HG02798 (cell line): ENCODE data around the gene GJC2.
"Not testable (repeated sequence)": the region's sequence is repeated elsewhere in the genome, so short reads cannot be mapped to it uniquely, and the experiment has no call there.

ENCODE experiments used
- ATAC-seq: cut with Tn5 transposase; IDR thresholded peaks from one replicate; pipeline ENCODE4 v1.9.1; 2021; ENCODE audit warnings: mild to moderate bottlenecking; ENCODE audit not compliant: unreplicated experiment, poor library complexity

The GJC2 gene

DNA sequence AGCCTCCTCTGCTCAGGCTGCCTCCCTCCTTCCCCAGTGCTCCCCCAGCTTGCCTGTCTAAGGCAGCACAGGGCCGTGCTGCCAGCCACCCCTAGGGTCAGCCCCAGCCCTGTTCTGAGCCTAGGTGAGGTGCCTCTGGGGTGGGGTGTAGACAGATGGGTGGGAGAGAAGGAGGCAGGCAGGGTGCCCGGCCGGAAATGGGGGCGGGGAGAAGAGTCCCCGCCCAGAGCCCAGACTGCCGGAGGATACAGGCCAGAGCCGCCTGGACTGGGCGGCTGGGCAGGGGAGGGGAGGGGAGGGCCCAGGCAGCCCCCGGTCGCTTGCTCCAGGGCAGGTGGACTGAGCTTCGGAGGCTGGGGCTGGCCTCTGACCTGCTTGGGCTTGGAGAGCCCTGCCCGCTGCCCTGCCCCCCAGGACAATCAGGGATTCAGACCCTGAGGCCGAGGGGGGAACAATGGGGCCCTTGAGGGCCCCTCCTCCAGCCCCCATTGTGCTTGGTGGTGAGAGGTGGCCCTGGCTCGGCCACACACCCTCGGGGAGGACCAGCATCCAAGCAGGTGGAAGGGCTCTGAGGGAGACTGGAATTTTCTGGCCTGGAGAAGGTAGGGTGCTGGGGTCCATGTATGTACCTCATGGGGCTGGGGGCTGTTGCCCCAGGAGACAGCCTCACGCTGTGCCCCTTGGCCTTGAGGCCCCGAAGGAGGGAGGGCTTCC lies at the start of gene GJC2:
TSS of gene GJC2 (plus strand) at position 525 of the 714 bp plus-strand sequence. CDS start 7,829 bp downstream, outside the sequence.
- ATAC-seq = no peak

DNA sequence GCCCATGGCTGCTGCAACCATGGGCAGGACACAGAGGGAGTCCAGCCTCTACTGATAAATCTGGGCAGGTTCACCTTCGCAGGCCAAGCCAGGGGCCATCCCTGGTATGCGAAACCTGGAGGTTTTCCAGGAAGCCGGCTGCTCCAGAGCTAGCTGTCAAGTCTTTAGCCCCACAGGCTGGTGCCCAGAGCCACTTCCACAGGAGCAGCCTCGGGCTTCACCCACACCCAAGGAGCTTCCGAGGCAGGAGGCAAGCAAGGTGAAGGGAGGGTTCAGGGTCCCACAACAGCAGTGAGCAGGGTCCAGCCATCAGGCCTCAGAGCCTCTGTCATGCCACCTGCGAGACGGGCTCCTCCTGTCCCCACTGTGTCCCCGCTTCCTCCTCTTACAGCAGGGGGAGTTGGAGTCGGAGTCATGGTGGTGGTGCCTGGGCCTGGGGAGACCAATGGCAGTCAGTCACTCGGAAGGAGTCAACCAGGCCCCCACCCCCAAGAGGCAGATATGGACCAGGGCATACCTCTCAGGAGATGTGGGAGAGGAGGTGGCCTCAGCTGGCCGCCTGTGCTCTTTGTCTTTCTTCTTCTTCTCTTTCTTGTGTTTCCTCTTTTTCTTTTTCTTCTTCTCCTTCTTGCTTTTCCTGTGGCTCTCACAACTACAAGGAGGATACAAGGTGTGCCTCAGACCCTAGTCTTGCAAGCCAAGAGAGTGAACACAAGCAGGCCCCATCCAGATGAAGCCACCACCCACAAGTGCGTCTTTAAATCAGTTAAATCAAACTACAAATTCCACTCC lies 48.7 kb upstream of the GJC2 start:
- no peak for ATAC-seq

DNA sequence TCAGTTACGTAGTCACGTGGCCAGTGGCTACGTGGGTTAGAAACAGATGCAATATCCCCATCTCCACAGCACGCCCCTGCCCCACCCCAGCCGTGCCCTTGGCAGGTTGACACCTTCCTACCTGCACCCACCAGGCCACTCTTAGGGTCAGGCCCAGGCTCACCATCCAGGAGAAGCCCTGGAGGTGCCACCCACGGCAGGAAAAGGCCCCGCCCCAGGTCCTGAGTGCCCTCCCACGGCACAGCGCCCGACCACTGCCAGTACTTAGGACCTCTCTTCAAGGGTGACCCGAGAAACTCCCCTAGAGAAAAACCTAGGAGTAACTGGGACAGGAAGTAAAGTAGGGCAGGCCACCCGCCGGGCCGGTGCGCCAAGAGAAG lies 48.1 kb upstream of the GJC2 start:
- ATAC-seq = no peak

DNA sequence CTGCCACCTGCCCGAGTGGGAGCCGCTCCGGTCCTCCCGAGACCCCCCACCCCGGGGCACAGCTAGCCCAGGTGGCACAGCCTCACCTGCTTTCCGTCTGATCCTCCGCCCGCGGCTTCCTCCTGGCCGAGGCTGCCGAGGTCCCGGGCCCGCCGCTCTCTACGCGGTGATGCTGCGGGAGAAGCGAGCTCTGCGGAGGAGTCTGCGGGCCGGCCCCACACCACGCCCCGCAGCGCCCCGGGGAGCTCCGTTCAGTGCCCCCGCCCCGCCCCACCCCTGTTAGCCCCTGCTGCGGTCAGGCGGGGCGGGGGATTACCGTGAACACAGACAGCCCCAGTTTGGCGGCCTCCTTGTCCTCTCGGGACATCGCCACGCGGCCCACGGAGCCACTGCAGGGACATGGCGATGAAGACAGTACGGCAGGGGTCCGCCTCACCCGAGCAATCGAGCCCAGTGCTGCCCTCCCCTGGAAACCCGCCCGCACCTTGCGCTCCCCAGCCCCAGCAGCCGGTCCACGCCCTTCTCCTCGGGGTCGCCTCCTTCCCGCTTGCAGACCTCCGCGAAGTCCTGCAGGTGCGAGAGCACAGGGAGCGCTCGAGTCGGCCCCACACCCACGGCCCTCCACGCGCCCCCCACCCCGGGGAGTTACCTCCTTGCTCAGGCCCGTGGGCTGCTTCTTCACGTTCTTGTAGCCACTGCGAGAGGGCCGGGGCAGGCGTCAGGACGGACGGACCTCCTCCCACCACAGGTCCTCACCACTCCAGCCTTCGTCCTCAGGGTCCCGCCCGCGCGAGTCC lies 47.5 kb upstream of the GJC2 start:
- peak; percentile 15 for ATAC-seq

DNA sequence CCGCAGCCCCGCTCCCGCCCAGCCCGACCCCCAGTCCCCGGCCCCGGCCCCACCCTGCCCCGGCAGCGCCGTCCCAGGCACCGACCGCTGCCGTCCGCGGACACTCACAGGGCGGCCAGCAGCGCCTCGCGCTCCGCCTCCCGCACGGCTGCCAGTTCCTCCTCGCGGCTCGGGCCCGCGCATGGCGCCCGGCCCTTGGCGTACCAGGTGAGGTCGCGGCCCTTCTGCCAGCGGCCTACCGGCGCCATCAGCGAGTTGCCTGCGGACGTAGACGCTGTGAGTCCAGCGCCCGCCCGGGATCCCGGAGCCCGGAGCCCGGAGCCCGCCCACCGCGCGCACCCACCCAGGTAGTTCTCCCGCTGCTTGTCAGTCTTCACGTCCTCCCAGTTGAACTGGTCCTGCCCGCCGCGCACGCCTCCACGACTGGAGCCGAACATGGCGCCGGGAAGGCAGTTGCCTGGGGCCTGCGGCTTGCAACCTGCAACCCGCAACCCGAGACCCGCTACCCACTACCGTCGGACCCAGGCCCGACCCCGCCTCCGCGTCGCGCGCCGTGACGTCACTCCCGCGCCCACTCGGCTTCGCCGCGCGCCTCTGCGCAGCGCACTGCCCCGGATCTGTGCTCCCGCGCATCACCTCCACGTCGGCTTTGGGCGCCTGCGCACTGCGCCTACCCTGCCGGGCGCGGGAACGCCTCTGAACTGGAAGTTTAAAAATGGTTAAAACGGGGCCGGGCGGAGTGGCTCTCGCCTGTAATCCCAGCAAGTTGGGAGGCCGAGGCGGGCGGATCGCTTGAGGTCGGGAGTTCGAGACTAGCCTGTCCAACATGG lies 46.7 kb upstream of the GJC2 start, which contains the start of gene C1orf35:
TSS of gene C1orf35 (minus strand) at position 535 of the 830 bp plus-strand sequence. CDS start at position 437, 98 bp downstream.
- ATAC-seq = peak; percentile 86

DNA sequence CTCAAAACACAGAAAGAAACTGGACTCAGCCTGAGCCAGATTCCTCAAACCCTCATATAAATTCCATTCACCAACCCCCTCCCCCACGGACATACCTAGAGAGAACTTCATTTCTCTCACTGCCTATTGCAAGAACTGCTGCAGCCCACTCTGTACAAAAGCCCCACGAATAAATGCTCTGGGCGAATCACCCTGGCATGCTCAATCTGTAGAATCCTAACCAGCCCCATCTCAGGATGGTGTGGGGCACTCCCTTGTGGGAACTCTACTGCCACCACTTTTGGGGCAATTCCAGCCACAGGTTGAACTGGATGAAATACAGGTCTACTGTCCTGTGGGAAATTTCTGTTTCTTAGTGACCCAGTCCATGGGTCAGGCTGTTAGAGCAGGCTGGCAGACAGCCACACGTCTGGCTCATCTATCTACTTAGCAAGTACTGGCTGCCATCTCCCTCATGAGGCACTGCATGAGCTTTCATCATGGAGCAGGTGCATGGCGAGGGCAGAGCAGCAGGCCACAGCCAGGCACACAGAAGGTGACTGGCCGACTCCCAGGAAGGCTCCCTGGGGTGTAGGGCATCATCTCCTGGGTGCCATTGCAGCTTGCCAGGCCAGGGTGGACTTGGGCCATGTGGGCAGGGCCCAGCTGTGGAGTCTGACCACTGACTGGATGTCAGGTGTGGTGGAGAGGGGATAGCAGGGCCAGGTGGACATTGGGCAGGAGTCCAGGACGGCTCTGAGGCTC lies 45.0 kb upstream of the GJC2 start:
- no peak for ATAC-seq

DNA sequence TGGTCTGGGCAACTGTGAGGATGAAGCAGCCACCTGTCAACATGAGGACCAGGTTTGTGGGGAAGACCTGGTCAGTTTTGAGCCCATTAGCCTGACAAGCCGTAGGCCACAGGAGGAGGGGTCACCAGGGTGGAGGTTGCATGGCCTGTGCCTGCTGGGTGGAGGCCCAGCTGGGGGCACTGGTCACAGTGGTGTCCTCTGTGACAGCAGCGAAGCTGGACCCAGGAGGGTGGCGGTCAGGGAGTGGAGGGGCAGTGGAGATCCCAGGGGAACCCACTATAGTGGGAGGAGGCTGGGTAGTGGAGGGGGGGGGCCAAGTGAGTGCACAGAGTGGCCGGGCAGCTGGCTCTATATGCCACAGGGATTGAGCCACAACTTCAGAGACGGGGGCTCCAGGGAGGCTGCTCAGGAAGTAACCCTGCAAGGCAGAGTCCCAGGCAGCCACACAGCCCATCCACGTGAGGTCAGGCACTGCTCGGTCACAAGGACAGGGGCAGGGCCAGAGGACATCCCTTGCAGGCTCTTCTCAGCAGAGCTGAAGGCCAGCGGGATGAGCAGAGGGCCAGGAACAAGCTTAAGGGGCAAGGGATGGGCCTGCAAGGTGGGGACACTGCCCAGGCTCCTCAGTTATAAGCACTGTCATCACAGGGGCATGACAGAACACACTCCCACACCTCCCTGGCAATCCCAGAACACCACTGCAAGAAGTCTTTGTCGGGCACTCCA lies 44.3 kb upstream of the GJC2 start:
- ATAC-seq = no peak

DNA sequence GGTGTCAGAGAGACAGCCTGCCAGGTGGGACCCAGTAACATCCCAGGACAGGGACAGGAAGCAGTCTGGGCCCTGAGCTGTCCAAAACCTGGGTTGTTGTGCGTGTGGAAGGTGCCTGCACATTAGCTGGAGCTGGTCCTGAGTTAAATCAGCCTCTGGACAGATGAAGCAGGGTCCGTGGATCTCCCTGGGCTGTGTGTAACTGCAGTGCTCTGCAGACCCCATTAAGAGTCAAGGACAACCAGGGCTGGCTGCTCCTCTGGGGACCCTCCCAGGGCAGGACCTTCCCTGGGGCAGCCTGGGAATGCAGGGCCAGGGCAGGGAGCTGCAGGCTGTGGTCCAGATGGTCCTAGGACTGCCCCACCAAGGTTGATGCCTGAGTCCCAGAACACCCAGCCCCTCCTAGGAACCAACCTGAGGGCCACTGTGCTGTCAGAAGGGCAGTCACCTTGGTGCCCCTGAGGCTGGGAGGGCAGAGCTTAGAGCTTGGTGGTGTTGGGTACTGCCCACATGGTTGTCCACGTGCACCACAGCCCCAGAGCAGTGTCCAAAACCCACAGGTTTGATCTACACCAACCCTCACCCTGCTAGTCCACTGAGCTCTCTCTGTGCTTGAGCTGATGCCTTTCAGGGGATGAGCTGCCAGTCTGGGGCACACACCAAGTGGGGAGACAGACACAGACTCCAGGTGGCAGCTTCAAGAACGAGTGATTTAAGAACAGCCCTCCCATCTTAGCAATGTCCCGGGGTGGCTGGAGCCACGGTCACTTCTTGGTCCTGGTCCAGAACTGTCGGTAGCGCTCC lies 43.5 kb upstream of the GJC2 start:
- ATAC-seq = no peak

DNA sequence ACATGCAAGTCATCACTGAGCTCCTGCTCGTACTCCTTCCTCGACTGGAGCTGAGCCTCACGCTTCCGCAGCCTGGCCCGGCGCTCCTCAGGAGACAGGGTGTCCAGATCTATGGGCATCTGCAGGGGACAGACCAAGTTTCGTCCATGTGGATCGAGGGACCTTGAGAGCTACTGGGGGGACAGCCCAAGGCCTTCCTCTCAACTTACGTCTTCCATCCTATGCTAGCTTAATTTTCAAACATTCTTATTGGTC lies 43.0 kb upstream of the GJC2 start:
- ATAC-seq = no peak

DNA sequence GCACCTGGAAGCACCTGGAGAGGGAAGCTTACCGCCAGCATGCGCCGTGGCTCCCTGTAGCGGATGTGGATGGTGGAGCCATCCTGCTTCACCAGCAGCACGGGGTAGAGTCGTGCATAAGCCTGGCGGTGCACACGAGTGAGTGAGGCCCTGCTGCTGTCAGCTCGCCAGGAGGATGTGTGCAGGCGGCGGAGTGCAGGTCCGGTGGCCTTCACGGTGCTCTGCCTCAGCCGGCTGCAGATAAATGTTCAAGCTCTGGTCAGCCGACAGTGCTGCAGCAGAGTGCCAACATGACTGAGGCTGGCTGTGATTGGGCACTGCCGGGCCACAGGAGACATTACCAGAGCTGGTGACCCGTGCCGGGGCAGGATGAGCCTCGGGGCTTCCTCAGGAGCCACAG lies 42.1 kb upstream of the GJC2 start:
- ATAC-seq = no peak

DNA sequence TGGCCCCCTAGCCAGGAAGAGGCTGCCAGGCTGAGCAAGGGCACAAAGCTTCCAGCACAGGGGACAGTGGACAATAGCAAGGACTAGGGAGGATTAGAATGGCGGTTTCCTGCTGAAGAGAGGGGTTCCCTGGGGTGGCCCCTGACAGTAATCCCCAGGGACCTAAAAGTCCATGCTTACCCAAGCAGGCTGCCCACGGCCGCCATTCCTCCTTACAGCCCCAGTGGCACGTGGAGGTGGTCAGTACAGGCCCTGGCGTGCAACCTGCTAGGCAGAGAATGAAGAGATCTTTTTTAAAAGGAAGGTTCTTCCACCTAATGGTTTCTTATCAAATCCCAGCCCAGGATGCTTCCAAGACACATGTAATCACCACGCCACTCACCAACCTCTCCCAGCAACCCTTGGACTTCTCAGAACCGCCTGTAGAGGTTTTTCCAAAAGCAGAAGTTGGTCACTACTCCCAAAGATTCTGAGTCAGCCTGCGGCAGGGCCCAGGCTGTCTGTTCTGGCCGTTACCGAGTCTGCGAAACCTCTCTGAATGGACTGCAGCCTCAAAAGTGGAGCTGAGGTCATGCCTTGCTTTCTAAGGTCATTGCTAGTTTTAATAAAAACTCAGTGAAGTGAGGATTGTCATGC lies 41.6 kb upstream of the GJC2 start:
- no peak for ATAC-seq

DNA sequence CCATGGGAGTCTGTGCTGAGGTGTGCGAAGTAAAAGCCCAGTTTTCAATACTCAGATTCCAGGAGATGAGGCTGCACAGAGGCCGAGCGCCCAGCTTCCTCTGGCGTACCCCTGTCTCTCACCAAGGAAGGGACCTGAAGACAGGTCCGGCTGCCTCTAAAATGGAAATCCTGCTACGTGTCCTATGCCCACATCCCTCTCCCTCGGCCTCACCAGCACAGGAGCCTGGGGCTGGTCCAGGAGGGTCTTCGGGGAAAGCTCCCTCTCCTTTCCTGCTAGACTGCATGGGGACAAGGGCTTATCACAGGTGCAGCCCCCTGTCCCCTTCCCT lies 41.0 kb upstream of the GJC2 start:
- no peak for ATAC-seq

DNA sequence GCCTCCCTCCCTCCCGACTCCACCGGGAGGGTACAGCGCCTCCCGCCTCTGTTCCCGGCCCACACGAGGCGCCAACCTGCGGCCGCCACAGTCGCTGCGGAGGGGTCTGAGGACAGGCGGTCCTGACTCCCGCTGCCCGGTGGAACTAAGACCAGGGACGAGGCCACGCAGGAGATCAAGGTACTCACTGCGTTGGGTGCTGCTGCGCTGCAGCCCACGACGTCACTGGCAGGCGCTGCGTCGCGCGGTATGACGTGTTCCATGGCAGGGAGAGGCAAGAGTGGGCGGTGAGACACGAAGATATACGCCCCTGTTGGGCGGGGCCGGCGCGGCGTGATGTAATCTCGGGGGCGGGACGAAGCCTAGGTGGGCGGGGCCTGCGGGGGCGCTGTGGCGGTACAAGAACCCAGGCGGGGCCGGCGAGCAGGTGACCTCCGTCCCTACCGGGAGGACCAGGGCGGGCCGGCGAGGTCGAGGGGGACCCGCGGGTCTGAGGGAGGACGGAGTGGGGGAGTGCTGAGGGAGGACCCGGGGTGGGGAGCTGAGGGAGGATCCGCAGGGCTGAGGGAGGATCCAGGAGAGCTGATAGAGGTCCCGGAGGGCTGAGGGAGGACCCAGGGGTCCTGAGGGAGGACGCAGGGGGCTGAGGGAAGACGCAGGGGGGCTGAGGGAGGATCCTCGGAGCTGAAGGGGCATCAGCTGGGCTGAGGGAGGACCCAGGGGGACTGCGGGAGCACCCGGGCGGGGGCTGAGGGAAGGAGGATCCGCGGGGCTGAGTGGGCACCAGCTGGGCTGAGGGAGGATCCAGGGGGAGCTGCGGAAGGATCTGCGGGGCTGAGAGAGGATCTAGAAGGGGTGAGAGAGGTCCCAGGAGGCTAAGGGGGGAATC lies 40.4 kb upstream of the GJC2 start, which contains the start of gene MRPL55:
TSS of gene MRPL55 (minus strand) at position 227 of the 889 bp plus-strand sequence. CDS start 1,039 bp downstream, outside the sequence.
- peak; percentile 89 for ATAC-seq

DNA sequence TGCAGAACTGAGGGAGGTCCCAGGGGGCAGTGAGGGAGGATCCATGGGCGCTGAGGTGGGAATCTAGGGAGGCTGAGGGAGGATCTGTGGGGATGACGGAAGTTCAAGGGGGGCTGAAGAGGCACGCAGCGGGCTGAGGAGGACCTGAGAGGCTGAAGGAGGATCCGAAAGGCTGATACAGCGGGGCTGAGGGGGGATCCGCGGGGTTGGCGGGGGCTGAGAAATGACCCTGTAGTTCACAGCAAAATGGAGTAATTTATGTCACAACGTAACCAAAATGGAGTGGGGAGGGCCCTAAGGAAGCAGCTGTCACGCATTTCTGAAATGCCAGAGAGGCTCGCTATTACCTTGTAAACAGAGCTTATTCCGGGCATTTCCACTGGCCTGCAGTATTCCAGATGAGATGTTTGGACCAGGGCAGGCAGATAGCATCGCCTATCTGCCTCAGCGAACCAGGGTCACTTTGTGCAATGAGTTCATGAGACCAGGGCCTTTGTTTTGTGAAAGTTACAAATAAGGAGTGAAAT lies 39.7 kb upstream of the GJC2 start:
- peak; percentile 4 for ATAC-seq

DNA sequence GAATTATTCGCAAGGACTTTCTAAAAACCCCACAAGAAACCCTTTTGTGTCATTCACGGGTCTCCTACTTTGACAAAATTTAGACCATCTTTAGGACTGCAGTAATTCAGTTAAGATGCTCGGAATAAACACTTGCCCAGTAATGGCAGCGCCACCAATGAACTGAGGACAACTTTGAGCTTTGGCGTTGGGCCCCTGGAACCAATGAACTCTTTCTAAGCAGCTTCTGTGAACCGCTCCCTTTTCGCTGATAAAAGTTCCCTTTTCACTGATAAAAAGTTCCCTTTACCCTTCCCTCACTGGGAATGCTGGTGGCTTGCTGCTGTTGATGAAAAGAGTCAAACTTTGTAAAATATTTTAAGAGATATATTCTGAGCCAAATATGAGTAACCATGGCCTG lies 39.2 kb upstream of the GJC2 start:
- no peak for ATAC-seq

DNA sequence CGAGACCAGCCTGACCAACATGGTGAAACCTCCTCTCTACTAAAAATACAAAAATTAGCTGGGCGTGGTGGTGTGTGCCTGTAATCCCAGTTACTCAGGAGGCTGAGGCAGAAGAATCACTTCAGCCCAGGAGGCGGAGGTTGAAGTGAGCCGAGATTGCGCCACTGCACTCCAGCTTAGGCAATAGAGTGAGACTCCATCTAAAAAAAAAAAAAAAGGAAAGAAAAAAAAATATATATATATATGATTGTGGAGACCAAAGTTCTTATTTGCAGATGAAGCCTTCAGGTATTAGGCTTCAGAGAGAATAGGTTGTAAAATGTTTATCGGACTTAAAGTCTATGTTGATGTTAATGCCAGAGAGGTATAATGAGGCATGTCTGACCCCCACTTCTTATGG lies 38.4 kb upstream of the GJC2 start:
- ATAC-seq = not testable (repeated sequence)

DNA sequence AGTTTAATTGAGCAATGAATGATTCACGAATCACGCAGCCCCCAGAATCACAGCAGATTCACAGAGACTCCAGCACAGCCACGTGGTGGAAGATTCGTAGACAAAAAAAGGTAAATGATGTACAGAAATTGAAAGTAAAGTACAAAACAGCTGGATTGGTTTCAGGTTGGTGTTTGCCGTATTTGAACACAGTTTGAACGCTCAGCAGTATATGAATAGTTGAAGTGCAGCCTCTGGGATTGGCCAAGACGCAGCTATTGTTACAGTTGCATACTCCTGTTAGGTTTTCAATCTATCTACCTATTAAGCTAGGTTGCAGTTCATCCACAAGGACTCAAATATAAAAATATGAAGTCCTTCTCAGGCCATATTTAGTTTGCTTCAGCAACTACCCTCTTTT lies 37.6 kb upstream of the GJC2 start:
- no peak for ATAC-seq
